Activated T-helper 1 cell treated with anti-CD3 and anti-CD28 coated beads, Interleukin-2, amount 50 U/mL, for 16 hours (primary cell): ENCODE measurements around the gene S100A16.
"Not testable (repeated sequence)": the region's sequence is repeated elsewhere in the genome, so short reads cannot be mapped to it uniquely, and the experiment has no call there.

Experiments
- DNase-seq, 2 donors: peaks; one replicate each; pipeline ENCODE4 v3.0.0-alpha.2; 2020; ENCODE audit warnings: low read depth in 1 of 2, low spot score in 1 of 2

The S100A16 gene

GRCh38 chr1:153565529-153566374 is 47.2 kb downstream of the S100A16 start, which contains the start of gene S100A2:
TSS of gene S100A2 (minus strand) at chr1:153565844. CDS start at chr1:153563877, 1,967 bp downstream.
- DNase-seq: no peak

GRCh38 chr1:153563991-153564390 is 48.9 kb downstream of the S100A16 start:
- DNase-seq: no peak

GRCh38 chr1:153563483-153563901 is 49.4 kb downstream of the S100A16 start:
- DNase-seq: no peak

DNA sequence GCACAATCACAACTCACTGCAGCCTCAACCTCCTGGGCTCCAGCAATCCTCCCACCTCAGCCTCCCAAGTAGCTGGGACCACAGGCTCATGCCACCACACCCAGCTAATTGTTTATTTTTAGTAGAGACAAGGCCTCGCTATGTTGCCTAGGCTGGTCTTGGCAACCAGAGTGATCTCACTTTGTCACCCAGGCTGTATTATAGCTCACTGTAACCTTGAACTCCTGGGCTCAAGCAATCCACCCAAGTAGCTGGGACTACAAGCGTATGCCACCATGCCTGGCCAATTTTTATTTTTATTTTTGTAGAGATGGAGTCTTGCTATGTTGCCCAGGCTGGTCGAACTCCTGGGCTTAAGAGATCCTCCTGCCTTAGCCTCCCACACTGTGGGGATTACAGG is 50.9 kb downstream of the S100A16 start:
- DNase-seq: not testable (repeated sequence)

- DNase-seq: no peak
Observed at GRCh38 chr1:153561466-153561985, 51.4 kb downstream of the S100A16 start.

DNA sequence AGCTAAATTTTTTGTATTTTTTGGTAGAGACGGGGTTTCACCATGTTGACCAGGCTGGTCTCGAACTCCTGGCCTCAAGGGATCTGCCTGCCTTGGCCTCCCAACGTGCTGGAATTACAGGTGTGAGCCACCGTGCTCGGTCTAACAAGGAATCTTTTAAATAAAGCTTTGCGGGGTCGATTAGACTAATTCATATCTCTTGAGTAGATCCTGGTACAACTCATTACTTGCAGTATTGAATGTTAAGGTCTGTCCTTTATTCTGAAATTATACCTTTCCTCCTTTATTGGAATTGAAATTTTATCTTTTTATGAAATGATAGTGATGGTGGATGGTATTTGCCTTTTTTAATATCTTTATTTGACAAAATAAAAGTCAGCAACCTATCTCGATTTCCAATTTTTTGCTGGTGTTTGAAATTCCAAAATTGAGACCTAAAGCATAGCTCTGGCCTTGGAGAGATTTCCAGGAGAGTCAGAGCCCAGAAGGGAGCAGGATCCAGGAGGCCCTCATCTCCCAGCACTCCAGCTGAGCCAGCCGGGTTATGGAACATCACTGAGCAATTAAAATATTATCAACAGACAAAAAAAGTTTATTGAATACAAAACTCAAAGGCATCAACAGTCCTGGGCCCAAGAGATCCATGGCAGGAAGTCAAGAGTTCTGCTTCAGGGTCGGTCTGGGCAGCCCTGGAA is 52.0 kb downstream of the S100A16 start:
- no peak for DNase-seq

DNA sequence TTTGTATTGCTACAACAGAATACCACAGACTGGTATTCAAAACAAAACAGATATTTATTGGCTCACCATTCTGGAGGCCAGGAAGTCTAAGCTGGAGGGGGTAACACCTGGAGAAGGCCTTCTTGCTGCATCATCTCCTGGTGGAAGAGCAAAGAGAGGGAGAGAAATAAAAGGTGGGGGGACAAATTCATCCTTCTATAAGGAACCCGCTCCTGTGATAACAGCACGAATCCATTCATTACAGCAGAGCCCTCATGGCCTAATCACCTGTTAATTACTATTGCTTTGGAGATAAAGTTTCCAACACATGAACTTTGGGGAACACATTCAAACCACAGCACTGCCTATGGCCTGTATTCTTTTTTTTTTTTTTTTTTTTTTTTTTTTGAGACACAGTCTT is 52.7 kb downstream of the S100A16 start:
- DNase-seq: no peak

DNA sequence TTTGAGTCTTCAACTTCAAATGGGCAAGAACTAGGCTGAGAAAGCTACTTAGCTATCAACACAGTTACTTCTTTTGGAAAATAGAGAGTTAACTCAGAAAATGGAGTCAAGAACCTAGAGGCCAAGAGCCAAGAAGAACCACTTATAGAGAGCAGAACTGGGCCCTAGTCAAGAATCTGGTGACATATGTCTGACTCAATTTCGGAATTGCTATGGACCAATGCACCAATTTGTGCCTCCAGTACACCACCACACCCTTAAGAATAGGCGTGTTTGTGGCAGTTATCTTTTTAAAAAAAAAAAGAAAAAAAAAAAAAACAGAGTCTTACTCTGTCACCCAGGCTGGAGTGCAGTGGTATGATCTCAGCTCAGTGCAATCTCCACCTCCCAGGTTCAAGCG is 55.1 kb downstream of the S100A16 start:
- DNase-seq: no peak
